Common myeloid progenitor, CD34-positive (primary cell): ENCODE results near the gene LCN10.
A peak's percentile ranks its signal among the peaks of the same experiment; 100 is the strongest.

Experiments
- CTCF ChIA-PET: fragments of 350-600 bp; sonication (Branson Sonifier 250); formaldehyde crosslinking; loops from one replicate; lab custom pipeline; 2021; ENCODE audit warnings: antibody characterized with exemption; lab: Charles Lee
- POLR2A ChIA-PET: fragments of 350-600 bp; sonication (Branson Sonifier 250); formaldehyde crosslinking; loops from one replicate; lab custom pipeline; 2021; ENCODE audit warnings: antibody characterized with exemption; lab: Charles Lee
- DNase-seq, 3 donors: peaks; one replicate each; pipeline versions ENCODE4 v3.0.0 to v3.0.0-alpha.2; 2013
- H3K27ac ChIP-seq, 2 experiments: 1 replicate in 1 of 2; 2 replicates in 1 of 2; pipeline ENCODE4 v1.7.0; 2013; ENCODE audit warnings: inconsistent platforms in 2 of 2, low read length in 2 of 2, mild to moderate bottlenecking in 2 of 2, low read depth in 1 of 2, moderate library complexity in 1 of 2; ENCODE audit not compliant: severe bottlenecking in 2 of 2, insufficient read depth in 1 of 2, poor library complexity in 1 of 2
- H3K27me3 ChIP-seq, 5 experiments: replicated peaks in 2 of 5; 1 replicate in 3 of 5; 2 replicates in 2 of 5; pipeline versions ENCODE4 v1.6.1 to v1.7.0; 2013; ENCODE audit warnings: low read length in 4 of 5, mild to moderate bottlenecking in 2 of 5, moderate library complexity in 2 of 5, inconsistent platforms in 1 of 5; ENCODE audit not compliant: insufficient read depth in 5 of 5, control insufficient read depth in 4 of 5
- H3K36me3 ChIP-seq, 4 experiments: 1 replicate in 2 of 4; 2 replicates in 2 of 4; pipeline versions ENCODE4 v1.6.1 to v1.7.0; 2013; ENCODE audit warnings: low read length in 3 of 4, control low read depth in 1 of 4, mild to moderate bottlenecking in 1 of 4; ENCODE audit not compliant: control insufficient read depth in 4 of 4, insufficient read depth in 4 of 4
- H3K4me1 ChIP-seq, 4 experiments: 1 replicate in 3 of 4; 2 replicates in 1 of 4; pipeline versions ENCODE4 v1.6.1 to v1.7.1; 2013; ENCODE audit warnings: low read length in 3 of 4, mild to moderate bottlenecking in 3 of 4, control low read depth in 1 of 4, inconsistent platforms in 1 of 4, moderate library complexity in 1 of 4; ENCODE audit not compliant: control insufficient read depth in 4 of 4, insufficient read depth in 4 of 4; ENCODE audit errors: control extremely low read depth in 1 of 4
- H3K4me3 ChIP-seq, 7 experiments: 1 replicate in 4 of 7; 2 replicates in 3 of 7; pipeline versions ENCODE4 v1.5.1 to v1.7.0; 2013; ENCODE audit warnings: mild to moderate bottlenecking in 7 of 7, low read length in 6 of 7, moderate library complexity in 6 of 7, inconsistent platforms in 2 of 7, low read depth in 2 of 7, control low read depth in 1 of 7; ENCODE audit not compliant: insufficient read depth in 4 of 7, control insufficient read depth in 1 of 7; ENCODE audit errors: extremely low read depth in 1 of 7
- H3K9me3 ChIP-seq, 5 experiments: 1 replicate in 4 of 5; 2 replicates in 1 of 5; pipeline versions ENCODE4 v1.6.1 to v1.7.1; 2013; ENCODE audit warnings: low read length in 4 of 5, mild to moderate bottlenecking in 2 of 5, inconsistent platforms in 1 of 5, low read depth in 1 of 5, moderate library complexity in 1 of 5; ENCODE audit not compliant: control insufficient read depth in 4 of 5, insufficient read depth in 2 of 5; ENCODE audit errors: control extremely low read depth in 1 of 5
- WGBS: methylation state at CpG from one replicate; pipeline ENCODE4 v1.1.5; 2013; ENCODE audit not compliant: insufficient coverage; 5-methylcytosine and 5-hydroxymethylcytosine counted together

The LCN10 gene

DNA sequence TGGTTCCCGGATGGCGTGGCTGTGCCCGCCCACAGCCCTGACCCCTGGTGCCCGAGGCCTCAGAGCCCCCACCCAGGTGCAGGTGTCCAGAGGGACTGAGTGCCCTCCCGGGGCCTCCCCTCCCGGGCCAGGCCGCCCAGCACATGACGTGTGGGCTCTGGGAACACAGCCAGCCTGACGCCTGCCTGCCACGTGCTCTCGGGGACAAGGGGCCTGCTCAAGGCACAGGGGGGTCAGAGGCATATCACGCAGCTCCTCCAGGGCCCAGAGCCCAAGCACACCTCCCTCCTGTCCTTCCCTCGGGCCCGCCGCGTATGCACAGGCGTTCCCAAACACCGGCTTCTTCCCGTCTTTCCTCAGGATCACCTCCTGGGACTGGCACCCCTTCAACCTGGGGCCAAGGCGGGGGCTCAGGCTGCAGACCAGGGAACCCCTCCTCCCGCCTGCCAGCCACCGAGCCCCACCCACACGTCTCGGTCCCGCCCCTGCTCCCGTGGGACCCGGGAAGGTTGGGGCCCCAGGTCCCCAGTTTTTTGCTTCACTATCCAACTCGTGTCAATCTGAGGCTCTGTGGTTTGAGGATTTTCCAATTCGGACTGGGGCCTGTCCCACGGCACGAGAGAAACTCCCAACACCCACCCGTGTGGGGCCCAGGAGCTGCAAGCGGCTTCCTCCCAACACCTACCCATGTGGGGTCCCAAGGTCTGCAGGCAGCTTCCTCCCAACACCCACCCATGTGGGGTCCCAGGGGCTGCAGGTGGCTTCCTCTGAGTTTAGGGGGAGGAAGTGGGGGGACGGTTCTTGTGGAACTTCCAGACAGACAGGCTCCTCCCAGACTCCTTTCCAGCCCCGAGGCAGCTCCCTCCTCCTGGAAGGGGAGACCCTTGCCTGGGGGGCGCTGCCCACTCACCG is 1.5 kb downstream of the LCN10 start:
- Histone ChIP-seq H3K4me3 (peak overlapping the region in 6 of 7 experiments; percentile 13 to 59 (median 35)), H3K27me3 (peaks cover 0 to 2% (median 0%) of the 10 kb centered on the region in 5 experiments), H3K9me3 (no peaks in the 10 kb centered on the region), H3K36me3 (no peaks in the 10 kb centered on the region), H3K27ac (no peak overlapping the region), H3K4me1 (peaks cover 0 to 31% (median 28%) of the 10 kb centered on the region in 4 experiments)
- DNase-seq, result no peak
- 26% methylated on average over 32 of the region's 37 CpGs for WGBS
- POLR2A ChIA-PET, result interaction anchor here (1.0 to 1.9 kb wide), 2 partner anchors 13 to 23 kb away, joined by 5 to 14 read pairs; no protein-coding TSS in a partner anchor
- CTCF ChIA-PET, result interaction anchor here (0.7 to 3.6 kb wide), 5 partner anchors 9 to 26 kb away, joined by 3 to 24 read pairs (median 4); no protein-coding TSS in a partner anchor

DNA sequence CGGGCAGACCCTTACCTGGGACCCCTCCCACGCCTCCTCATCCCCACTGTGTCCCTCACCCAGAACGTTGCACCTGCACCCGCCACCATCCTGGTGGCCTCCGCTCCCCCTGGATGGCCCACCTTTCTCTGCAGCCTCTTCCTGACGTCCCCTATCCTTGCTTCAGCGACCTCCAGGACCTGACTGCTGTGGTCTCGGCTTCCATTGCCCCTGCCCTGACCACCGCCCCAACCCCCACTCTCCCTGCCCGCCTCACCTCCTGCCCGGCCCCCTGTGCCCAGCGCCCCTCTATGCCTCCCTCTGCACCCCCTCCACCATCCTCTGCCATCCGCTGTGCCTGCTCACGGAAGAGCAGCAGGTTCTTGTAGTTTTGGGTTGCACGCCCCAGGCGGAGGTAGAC is 2.2 kb downstream of the LCN10 start:
- no peaks in the 10 kb centered on the region for H3K9me3 ChIP-seq
- DNase-seq, result no peak
- H3K27me3 ChIP-seq, result peaks cover 0 to 2% (median 0%) of the 10 kb centered on the region in 5 experiments
- 93% methylated on average over 10 of the region's 16 CpGs for whole genome bisulfite sequencing
- no peaks in the 10 kb centered on the region for H3K36me3 ChIP-seq
- H3K27ac ChIP-seq, result no peak overlapping the region
- peaks cover 0 to 26% (median 25%) of the 10 kb centered on the region in 4 experiments for H3K4me1 ChIP-seq
- ChIA-PET POLR2A (interaction anchor here (1.9 kb wide), 1 partner anchor 12 kb away, joined by 14 read pairs; no protein-coding TSS in a partner anchor), CTCF (interaction anchor here (1.1 to 3.6 kb wide), 4 partner anchors 11 to 21 kb away, joined by 3 to 24 read pairs (median 4); no protein-coding TSS in a partner anchor)
- H3K4me3 ChIP-seq, result no peak overlapping the region

DNA sequence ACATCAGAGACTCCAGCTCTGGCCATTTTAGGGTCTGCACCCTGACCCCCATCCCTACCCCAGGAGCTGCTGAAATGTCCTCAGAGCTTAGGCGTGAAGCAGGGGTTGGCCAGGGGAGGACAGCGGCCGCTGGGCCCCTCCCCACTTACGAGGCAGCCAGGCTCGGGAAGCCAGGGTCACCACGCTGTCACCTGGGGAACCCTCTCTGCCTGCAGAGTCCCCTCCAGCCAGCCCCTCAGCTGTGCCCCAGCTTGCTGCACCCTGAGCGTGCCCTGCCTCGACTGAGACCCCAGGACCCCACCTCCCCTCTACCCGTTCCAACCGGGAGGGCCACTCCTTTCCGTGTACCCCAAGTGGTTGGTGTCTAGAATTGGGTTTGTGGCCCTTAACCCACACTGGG is 2.7 kb downstream of the LCN10 start:
- H3K4me1 ChIP-seq, result peaks cover 0 to 26% (median 24%) of the 10 kb centered on the region in 4 experiments
- ChIA-PET POLR2A (no interaction called here), CTCF (interaction anchor here (1.0 to 3.6 kb wide), 4 partner anchors 11 to 21 kb away, joined by 3 to 24 read pairs (median 4); no protein-coding TSS in a partner anchor)
- H3K9me3 ChIP-seq, result no peaks in the 10 kb centered on the region
- WGBS, result 98% methylated on average over 10 of the region's 11 CpGs
- H3K36me3 ChIP-seq, result no peaks in the 10 kb centered on the region
- peaks cover 0 to 2% (median 0%) of the 10 kb centered on the region in 5 experiments for H3K27me3 ChIP-seq
- no peak overlapping the region for H3K27ac ChIP-seq
- H3K4me3 ChIP-seq, result no peak overlapping the region
- no peak for DNase-seq

DNA sequence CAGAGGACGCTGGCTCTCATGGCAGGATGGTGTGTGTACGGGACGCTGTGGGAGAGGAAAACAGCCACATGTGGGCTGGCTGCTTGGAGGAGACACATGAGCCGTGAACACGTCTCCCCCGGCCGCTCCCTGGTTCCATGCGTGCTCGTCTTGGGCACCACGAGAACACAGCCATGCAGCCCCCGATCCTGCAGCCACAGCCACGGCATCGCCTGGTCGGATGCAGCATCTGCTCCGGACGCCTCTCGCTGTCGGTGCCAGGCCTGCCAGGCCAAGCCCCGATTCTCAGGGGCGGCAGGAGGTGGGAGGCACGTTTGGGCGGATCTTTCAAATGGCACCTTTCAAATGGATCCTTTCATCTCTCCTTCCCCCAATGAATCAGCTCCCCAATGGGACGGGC is 3.2 kb downstream of the LCN10 start:
- Histone ChIP-seq H3K4me1 (peaks cover 0 to 26% (median 24%) of the 10 kb centered on the region in 4 experiments), H3K4me3 (no peak overlapping the region), H3K27me3 (peaks cover 0 to 2% (median 0%) of the 10 kb centered on the region in 5 experiments), H3K27ac (no peak overlapping the region), H3K9me3 (no peaks in the 10 kb centered on the region), H3K36me3 (no peaks in the 10 kb centered on the region)
- CTCF ChIA-PET, result interaction anchor here (1.0 to 3.6 kb wide), 4 partner anchors 10 to 22 kb away, joined by 3 to 24 read pairs (median 4); no protein-coding TSS in a partner anchor
- WGBS, result 96% methylated on average over 23 of the region's 23 CpGs
- POLR2A ChIA-PET, result no interaction called here
- no peak for DNase-seq

DNA sequence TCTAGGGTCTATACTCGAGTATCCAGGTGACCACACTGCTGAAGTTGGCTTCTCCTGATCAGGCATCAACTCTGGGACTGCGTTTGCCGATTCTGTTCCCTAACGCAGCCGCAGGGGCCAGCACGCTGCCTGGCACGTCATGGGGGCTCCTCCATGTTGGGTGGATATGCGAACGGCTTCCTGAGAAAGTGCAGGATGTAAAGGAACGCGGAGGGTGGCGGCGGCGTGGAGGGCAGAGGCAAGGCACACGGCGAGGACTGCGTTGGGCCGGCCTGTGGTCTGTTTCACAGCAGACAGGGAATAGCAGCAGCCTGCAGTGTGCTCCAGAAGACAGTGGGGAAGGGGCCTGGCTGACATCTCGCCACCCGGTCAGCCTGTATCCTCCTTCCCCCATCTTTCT is 3.8 kb downstream of the LCN10 start:
- H3K27me3 ChIP-seq, result peaks cover 0 to 2% (median 0%) of the 10 kb centered on the region in 5 experiments
- H3K36me3 ChIP-seq, result no peaks in the 10 kb centered on the region
- H3K4me1 ChIP-seq, result peaks cover 0 to 26% (median 24%) of the 10 kb centered on the region in 4 experiments
- DNase-seq, result no peak
- ChIA-PET CTCF (no interaction called here), POLR2A (no interaction called here)
- no peak overlapping the region for H3K4me3 ChIP-seq
- WGBS, result 98% methylated on average over 17 of the region's 20 CpGs
- no peak overlapping the region for H3K27ac ChIP-seq
- H3K9me3 ChIP-seq, result no peaks in the 10 kb centered on the region

DNA sequence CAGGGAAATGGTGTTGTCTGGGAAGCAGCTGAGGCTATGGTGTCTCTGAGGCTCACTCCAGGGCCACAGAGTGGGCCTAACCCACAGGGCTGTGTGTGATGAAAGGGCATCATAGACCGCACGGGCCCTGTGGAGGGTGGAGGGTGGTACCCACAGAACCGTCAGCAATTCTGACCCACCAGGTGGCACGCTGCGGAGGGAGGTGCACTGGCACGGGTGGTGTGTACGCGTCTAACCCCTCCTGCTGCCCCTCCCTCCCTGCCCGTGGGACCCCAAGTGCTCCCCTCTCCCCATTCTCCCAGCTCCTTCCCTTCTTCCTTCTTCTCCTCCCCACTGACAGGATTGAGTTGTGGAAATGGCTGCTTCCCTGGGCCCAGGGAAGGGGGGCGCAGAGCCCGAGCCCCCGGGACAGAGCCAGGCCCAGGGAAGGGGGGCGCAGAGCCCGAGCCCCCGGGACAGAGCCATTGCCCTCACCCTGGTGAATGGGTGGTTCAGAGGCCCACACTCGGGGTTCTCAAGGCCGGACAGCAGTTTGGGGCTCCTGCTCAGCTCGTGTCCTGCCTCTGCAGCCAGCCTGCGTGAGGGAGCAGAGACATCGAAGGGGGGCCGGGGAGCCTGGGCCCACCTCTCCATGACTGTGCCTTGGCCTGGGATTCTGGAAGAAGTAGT is 6.8 kb downstream of the LCN10 start:
- H3K36me3 ChIP-seq, result peaks cover 0 to 2% (median 0%) of the 10 kb centered on the region in 4 experiments
- H3K27ac ChIP-seq, result no peak overlapping the region
- CTCF ChIA-PET, result interaction anchor here (1.2 kb wide), 1 partner anchor 8 kb away, joined by 4 read pairs; no protein-coding TSS in a partner anchor
- no peak overlapping the region for H3K4me3 ChIP-seq
- POLR2A ChIA-PET, result no interaction called here
- H3K27me3 ChIP-seq, result no peaks in the 10 kb centered on the region
- H3K9me3 ChIP-seq, result peaks cover 0 to 1% (median 0%) of the 10 kb centered on the region in 5 experiments
- DNase-seq, result no peak
- H3K4me1 ChIP-seq, result peaks cover 0 to 4% (median 3%) of the 10 kb centered on the region in 4 experiments
- WGBS, result 99% methylated on average over 11 of the region's 21 CpGs
